Psoas muscle (tissue), 8 donors: ENCODE results near the gene DHRS1. TPM values are rescaled to one million over a fixed set of nuclear protein-coding genes. Genes with fewer than 3 reads are reported as not detected.

Source experiments
- ATAC-seq, 4 donors: fragments of 200-7000 bp; cut with Tn5 transposase; one replicate each; pipeline ENCODE4 v1.9.1; 2020; ENCODE audit warnings: moderate library complexity in 3 of 4, mild to moderate bottlenecking in 2 of 4
- DNase-seq, 2 donors: peaks; one replicate each; pipeline ENCODE4 v3.0.0-alpha.2; 2020
- H3K27ac ChIP-seq: fragments of 200-600 bp; one replicate; pipeline ENCODE4 v1.8.0; 2022
- H3K27me3 ChIP-seq, 3 donors: fragments of 200-600 bp in 1 of 3; one replicate each; pipeline versions ENCODE4 v1.6.1 to v1.8.0; 2013 to 2022; ENCODE audit warnings: low read length in 2 of 3, mild to moderate bottlenecking in 2 of 3, moderate library complexity in 1 of 3; ENCODE audit not compliant: insufficient read depth in 3 of 3
- H3K36me3 ChIP-seq, 2 donors: fragments of 200-600 bp in 1 of 2; one replicate each; pipeline versions ENCODE4 v1.6.1 to v1.8.0; 2013 to 2022; ENCODE audit warnings: low read depth in 1 of 2, mild to moderate bottlenecking in 1 of 2, moderate library complexity in 1 of 2; ENCODE audit not compliant: insufficient read depth in 1 of 2
- H3K4me1 ChIP-seq: fragments of 200-600 bp; one replicate; pipeline ENCODE4 v1.8.0; 2022
- H3K4me3 ChIP-seq: fragments of 200-600 bp; one replicate; pipeline ENCODE4 v1.8.0; 2022; ENCODE audit warnings: mild to moderate bottlenecking
- H3K9me3 ChIP-seq: fragments of 200-600 bp; one replicate; pipeline ENCODE4 v1.8.0; 2022
- CTCF ChIP-seq: fragments of 200-600 bp; IDR thresholded peaks from one replicate; pipeline ENCODE4 v1.8.0; 2022; ENCODE audit warnings: antibody characterized with exemption
- WGBS, 3 donors: extraction: QIAGEN DNeasy Blood & Tissue Kit; methylation state at CpG; one replicate each; pipeline versions ENCODE4 v1.1.6 to v1.1.7; 2013; 5-methylcytosine and 5-hydroxymethylcytosine counted together
- intact Hi-C, 2 donors: fragments of 100-400 bp; cut with DNase I; formaldehyde crosslinking; loops; one replicate each; pipeline versions ENCODE4 v1.11.0 to v1.14.2; 2022
- polyA plus RNA-seq, 3 donors: library from polyadenylated mRNA; stranded (reverse); fragments of 200-250 nt; gene quantifications; one replicate each; pipeline ENCODE4 v1.2.3, GENCODE V29; 2013
- total RNA-seq, 4 donors: library from RNA; stranded (reverse); fragmentation: NEBNext Ultra II Directional in 2 of 4; extraction: Animal tissue kit (Norgen Biotek cat#: 25700) in 2 of 4; gene quantifications; one replicate each; pipeline versions ENCODE4 v1.2.1 to v1.2.4, GENCODE V29; 2021 to 2023
- donor health status: healthy with polysubstance abuse.
- donor health status: DM: no; HTN: no; CAD: no; lungs with moderate emphysema.
- donor health status: Bipolar disorder and iron deficiency.
- donor health status: healthy.
- donor health status: DM: yes; HTN: yes; CAD: no.
- donor health status: DM: no; HTN: no; CAD: no.
- donor health status: DM: no; HTN: no; CAD: no.
- donor health status: DM: yes; HTN: yes; CAD: no.

DHRS1 gene
- total and polyA plus RNA-seq, 7 donors, result 1.5 to 6.4 (median 3.1) TPM

DNA sequence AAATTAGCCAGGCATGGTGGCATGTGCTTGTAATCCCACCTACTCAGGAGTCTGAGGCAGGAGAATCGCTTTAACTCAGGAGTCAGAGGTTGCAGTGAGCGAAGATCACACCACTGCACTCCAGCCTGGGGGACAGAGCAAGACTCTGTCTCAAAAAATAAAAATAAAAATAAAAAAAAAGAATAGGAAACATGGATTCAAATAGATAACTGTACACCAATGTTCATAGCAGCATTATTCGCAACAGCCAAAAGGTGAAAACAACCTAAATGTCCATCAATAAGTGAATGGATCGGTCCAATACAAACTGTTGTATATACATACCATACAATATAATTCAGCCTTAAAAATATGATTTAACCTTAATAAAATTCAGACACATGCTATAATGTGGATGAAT is 43.3 kb upstream of the DHRS1 start:
- Histone ChIP-seq H3K9me3 (no peaks in the 10 kb centered on the region), H3K4me3 (no peak overlapping the region), H3K4me1 (no peaks in the 10 kb centered on the region), H3K27ac (no peak overlapping the region), H3K36me3 (no peaks in the 10 kb centered on the region), H3K27me3 (peaks cover 0 to 45% (median 3%) of the 10 kb centered on the region in 3 donors)
- TF ChIP-seq CTCF, result no peak
- intact Hi-C loops, result no loop called here
- ATAC-seq (no peak), DNase-seq (no peak)
- WGBS, 3 donors, result 96% methylated on average over 4 of the region's 4 CpGs

DNA sequence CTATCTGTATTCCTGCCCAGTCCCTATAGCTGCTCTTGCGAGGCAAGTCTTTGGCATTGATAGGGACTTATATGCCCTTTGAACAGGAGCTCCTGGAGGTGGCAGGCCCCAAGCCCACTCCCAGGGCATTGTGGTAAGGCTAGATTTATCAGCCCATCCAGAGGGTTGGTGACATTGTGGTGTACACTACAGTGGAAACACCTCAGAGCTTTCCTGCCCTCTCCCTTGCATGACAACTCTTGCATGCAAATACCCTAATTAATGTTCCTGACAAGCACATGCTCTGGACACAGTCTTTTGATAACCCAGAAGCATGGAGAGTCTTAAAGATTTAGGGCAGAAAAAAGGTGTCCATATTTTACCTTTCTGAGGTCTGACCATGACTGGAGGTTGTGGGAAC is 41.0 kb upstream of the DHRS1 start:
- no peaks in the 10 kb centered on the region for H3K4me1 ChIP-seq
- no peak for DNase-seq
- H3K27ac ChIP-seq, result no peak overlapping the region
- TF ChIP-seq CTCF, result no peak
- intact Hi-C loops, result no loop called here
- H3K4me3 ChIP-seq, result no peak overlapping the region
- peaks cover 0 to 52% (median 5%) of the 10 kb centered on the region in 3 donors for H3K27me3 ChIP-seq
- H3K36me3 ChIP-seq, result no peaks in the 10 kb centered on the region
- WGBS, 3 donors, result 89 to 100% (median 98%) methylated on average over 1 of the region's 1 CpG
- no peaks in the 10 kb centered on the region for H3K9me3 ChIP-seq
- ATAC-seq, result no peak

DNA sequence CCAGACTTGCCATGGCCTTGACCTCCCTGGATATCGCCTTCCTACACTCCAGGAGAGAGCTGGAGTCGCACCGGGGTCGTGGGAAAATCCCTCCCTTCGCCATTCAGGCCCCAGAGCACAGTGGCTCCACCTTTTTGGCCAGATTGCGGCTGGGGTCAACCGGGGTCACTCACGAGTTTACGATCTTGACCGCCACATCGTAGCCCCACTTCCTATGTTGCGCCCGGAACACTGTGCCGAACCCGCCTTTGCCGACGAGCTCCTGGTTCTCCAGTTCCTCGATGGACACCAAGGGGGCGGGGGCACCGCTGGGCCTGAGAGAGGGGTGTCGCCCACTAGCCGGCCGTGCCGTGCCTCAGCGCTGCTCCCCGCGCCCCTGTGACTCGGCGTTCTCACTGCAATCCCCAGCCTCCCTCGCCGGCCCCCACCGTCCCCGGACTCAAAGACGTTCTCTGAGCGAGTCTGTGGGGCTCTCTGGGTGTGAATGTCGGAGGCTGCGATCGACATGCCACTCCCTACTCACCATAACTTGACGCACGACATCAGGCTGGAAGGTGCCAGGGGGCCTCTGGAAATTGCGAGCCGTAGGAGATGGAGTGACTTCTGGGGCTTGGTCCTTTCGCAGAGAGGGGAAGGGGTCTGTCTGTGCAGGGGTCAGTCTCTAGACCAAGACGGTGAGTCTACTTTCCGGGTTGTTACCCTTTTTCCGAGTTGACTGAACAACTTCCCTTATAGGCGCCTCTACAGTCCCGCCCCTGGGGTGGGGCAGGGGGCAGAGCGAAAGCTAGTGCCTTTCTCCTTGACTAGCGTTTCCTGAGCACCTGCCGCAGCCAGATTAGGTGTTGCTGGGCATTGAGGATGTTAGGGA is 39.9 kb upstream of the DHRS1 start, which contains the start of gene RIPK3:
Gene RIPK3 (minus strand): TSS at position 708 of the 868 bp plus-strand sequence. CDS start 165 bp downstream, at position 543.
- Histone ChIP-seq H3K27ac (no peak within 1 kb of the TSS), H3K9me3 (no peaks in the 10 kb centered on the region), H3K4me3 (peak within 1 kb of the TSS; percentile 53), H3K36me3 (no peaks in the 10 kb centered on the region), H3K4me1 (peaks cover 2% of the 10 kb centered on the region), H3K27me3 (peaks cover 0 to 54% (median 9%) of the 10 kb centered on the region in 3 donors)
- TF ChIP-seq CTCF, result no peak
- DNase-seq (peak in 1 of 2 donors; percentile 66), ATAC-seq (peak in 2 of 4 donors; percentile 30 to 45)
- intact Hi-C loops, result no loop called here
- WGBS, 3 donors, result 11 to 15% (median 13%) methylated on average over 47 to 51 of the region's 51 CpGs

DNA sequence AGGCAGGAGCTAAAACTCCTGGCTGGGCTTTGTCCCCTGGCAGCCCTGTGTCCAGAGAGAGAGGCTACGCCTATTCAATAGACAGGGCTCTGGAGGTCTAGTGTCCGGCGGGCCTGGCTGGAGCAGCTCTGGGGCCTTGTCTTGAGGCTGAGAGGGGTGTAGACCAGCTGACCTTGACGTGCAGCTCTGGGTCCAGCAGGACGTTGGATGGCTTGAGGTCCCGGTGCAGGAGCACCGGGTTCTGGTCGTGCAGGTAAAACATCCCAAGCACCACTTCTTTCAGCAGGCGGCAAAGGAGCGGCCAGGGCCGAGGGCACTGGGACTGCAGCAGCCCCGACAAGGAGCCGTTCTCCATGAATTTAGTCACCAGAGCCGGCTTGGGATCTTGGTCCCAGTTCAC is 39.3 kb upstream of the DHRS1 start:
- TF ChIP-seq CTCF, result no peak
- 70 to 79% (median 77%) methylated on average over 14 of the region's 14 CpGs for WGBS, 3 donors
- H3K27ac ChIP-seq, result no peak overlapping the region
- DNase-seq (no peak), ATAC-seq (no peak)
- peaks cover 0 to 54% (median 9%) of the 10 kb centered on the region in 3 donors for H3K27me3 ChIP-seq
- intact Hi-C loops, result no loop called here
- peaks cover 2% of the 10 kb centered on the region for H3K4me1 ChIP-seq
- H3K9me3 ChIP-seq, result no peaks in the 10 kb centered on the region
- no peaks in the 10 kb centered on the region for H3K36me3 ChIP-seq
- H3K4me3 ChIP-seq, result peak overlapping the region; percentile 53
